ENCODE data around the gene OR51L1. TPM values are rescaled to one million over a fixed set of nuclear protein-coding genes. Genes with fewer than 3 reads are reported as not detected.

The OR51L1 gene
- total RNA-seq, 1 experiment from 2014 or later = not detected

GRCh38 chr11:5046226-5046625, 51.6 kb downstream of the OR51L1 start, which contains the start of gene OR52J3 (continued):
- TF ChIP-seq ATF3 (IDR thresholded peaks at IDR 0.05) (no peak), SRF (IDR thresholded peaks at IDR 0.05; ENCODE audit: low read depth) (no peak), MAX (IDR thresholded peaks at IDR 0.05) (no peak)

- Histone ChIP-seq H3K27me3 (ENCODE audit: insufficient read depth, low read length) (peaks cover 31% of the 10 kb centered on the region), H4K20me1 (ENCODE audit: insufficient read depth) (no peaks in the 10 kb centered on the region; the same call in 1 of the 2 replicates), H3K4me2 (ENCODE audit: low read length) (no peak overlapping the region), H3K9me3 (ENCODE audit: control insufficient read depth in 1 of 2, insufficient read depth in 1 of 2, low read depth in 1 of 2, low read length in 2 of 2) (no peaks in the 10 kb centered on the region), H3K27ac (ENCODE audit: low read depth, low read length) (no peak overlapping the region), H2AFZ (ENCODE audit: low read depth, low read length, poor library complexity, severe bottlenecking) (no peak overlapping the region), H3K9me2 (ENCODE audit: insufficient read depth) (no peaks in the 10 kb centered on the region), H3K4me3 (replicated peaks in 1 of 2; ENCODE audit: low read depth in 1 of 2, low read length in 2 of 2) (no peak overlapping the region), H3K9ac (ENCODE audit: low read length) (no peak overlapping the region), H3K79me2 (ENCODE audit: insufficient read depth, low read length) (no peaks in the 10 kb centered on the region), H3K4me1 (ENCODE audit: control insufficient read depth in 1 of 2, insufficient read depth in 2 of 2, low read length in 2 of 2) (no peaks in the 10 kb centered on the region), H3K36me3 (ENCODE audit: control insufficient read depth in 1 of 2, insufficient read depth in 2 of 2, low read length in 2 of 2) (no peaks in the 10 kb centered on the region)
- no peak for ATAC-seq
- ChIA-PET POLR2A (no interaction called here), RAD21 (ENCODE audit: low non-redundant PET in 1 of 2, low total read pairs in 2 of 2, uncharacterized antibody in 2 of 2, unreplicated experiment in 2 of 2) (no interaction called here), CTCF (no interaction called here)
- DNase-seq (ENCODE audit: low read depth, low spot score) = no peak
- BruUV-seq (replicated peaks) = no TSS peak
- intact Hi-C loops (cut with micrococcal nuclease) = no loop called here
- TF ChIP-seq CBX3 (IDR thresholded peaks at IDR 0.05; ENCODE audit: low read depth) = no peak
- TF ChIP-seq YY1 (IDR thresholded peaks at IDR 0.05; ENCODE audit: extremely low read depth, insufficient replicate concordance, low read depth, low read length) = no peak
- TF ChIP-seq EGR1 (IDR thresholded peaks at IDR 0.05; ENCODE audit: low read depth) = no peak
- no peak for TF ChIP-seq MAX (IDR thresholded peaks at IDR 0.05)
These were observed 52.2 kb downstream of the OR51L1 start for GRCh38 chr11:5046754-5047330.

Other genes with a start within 250 kb of the OR51L1 start
- gene OR51F1, start 224.9 kb upstream of the OR51L1 start, total RNA-seq (2021; ENCODE audit: unreplicated experiment) = not detected
- gene OR52R1, start 190.5 kb upstream of the OR51L1 start, total RNA-seq (2021; ENCODE audit: unreplicated experiment) = not detected
- gene OR51F2, start 173.5 kb upstream of the OR51L1 start, total RNA-seq (2021; ENCODE audit: unreplicated experiment) = not detected
- not detected for gene OR51S1, start 145.6 kb upstream of the OR51L1 start, total RNA-seq (2021; ENCODE audit: unreplicated experiment)
- gene OR51T1, start 113.0 kb upstream of the OR51L1 start, total RNA-seq (2021; ENCODE audit: unreplicated experiment) = not detected
- gene OR51A7, start 91.1 kb upstream of the OR51L1 start, total RNA-seq (2021; ENCODE audit: unreplicated experiment) = not detected
- gene OR51G2, start 75.5 kb upstream of the OR51L1 start, total RNA-seq (2021; ENCODE audit: unreplicated experiment) = not detected
- gene OR51G1, start 70.5 kb upstream of the OR51L1 start, total RNA-seq (2021; ENCODE audit: unreplicated experiment) = not detected
- not detected for gene OR51A4, start 47.2 kb upstream of the OR51L1 start, total RNA-seq (2021; ENCODE audit: unreplicated experiment)
- not detected for gene OR51A2, start 39.1 kb upstream of the OR51L1 start, total RNA-seq (2021; ENCODE audit: unreplicated experiment)
- not detected for gene OR52J3, start 51.7 kb downstream of the OR51L1 start, total RNA-seq (2021; ENCODE audit: unreplicated experiment)
- not detected for gene OR52E2, start 64.8 kb downstream of the OR51L1 start, total RNA-seq (2021; ENCODE audit: unreplicated experiment)
- not detected for gene OR52E1, start 74.7 kb downstream of the OR51L1 start, total RNA-seq (2021; ENCODE audit: unreplicated experiment)
- not detected for gene OR52A5, start 143.5 kb downstream of the OR51L1 start, total RNA-seq (2021; ENCODE audit: unreplicated experiment)
- not detected for gene OR52A1, start 159.9 kb downstream of the OR51L1 start, total RNA-seq (2021; ENCODE audit: unreplicated experiment)
- not detected for gene OR51V1, start 205.8 kb downstream of the OR51L1 start, total RNA-seq (2021; ENCODE audit: unreplicated experiment)
- not detected for gene HBB, start 232.2 kb downstream of the OR51L1 start, total RNA-seq (2021; ENCODE audit: unreplicated experiment)
- not detected for gene HBD, start 239.6 kb downstream of the OR51L1 start, total RNA-seq (2021; ENCODE audit: unreplicated experiment)

Measured in HCT116 (cell line).